Mammary epithelial cell (primary cell): ENCODE data around the gene NMD3.

Experiments used
- EZH2 ChIP-seq: IDR thresholded peaks from 2 replicates; pipeline ENCODE4 v1.6.1; 2012; ENCODE audit warnings: low read length, inconsistent platforms, borderline replicate concordance
- TF ChIP-seq, protein P1 (sequence below), 2 donors: IDR thresholded peaks in 1 of 2; conservative IDR thresholded peaks in 1 of 2; 2 replicates each; pipeline ENCODE4 v1.5.1; 2011 to 2012; ENCODE audit warnings: inconsistent platforms in 2 of 2, low read length in 2 of 2, mild to moderate bottlenecking in 2 of 2, control low read depth in 1 of 2, low read depth in 1 of 2; ENCODE audit not compliant: insufficient read depth in 1 of 2; ENCODE audit errors: extremely low read depth in 1 of 2

DNA sequence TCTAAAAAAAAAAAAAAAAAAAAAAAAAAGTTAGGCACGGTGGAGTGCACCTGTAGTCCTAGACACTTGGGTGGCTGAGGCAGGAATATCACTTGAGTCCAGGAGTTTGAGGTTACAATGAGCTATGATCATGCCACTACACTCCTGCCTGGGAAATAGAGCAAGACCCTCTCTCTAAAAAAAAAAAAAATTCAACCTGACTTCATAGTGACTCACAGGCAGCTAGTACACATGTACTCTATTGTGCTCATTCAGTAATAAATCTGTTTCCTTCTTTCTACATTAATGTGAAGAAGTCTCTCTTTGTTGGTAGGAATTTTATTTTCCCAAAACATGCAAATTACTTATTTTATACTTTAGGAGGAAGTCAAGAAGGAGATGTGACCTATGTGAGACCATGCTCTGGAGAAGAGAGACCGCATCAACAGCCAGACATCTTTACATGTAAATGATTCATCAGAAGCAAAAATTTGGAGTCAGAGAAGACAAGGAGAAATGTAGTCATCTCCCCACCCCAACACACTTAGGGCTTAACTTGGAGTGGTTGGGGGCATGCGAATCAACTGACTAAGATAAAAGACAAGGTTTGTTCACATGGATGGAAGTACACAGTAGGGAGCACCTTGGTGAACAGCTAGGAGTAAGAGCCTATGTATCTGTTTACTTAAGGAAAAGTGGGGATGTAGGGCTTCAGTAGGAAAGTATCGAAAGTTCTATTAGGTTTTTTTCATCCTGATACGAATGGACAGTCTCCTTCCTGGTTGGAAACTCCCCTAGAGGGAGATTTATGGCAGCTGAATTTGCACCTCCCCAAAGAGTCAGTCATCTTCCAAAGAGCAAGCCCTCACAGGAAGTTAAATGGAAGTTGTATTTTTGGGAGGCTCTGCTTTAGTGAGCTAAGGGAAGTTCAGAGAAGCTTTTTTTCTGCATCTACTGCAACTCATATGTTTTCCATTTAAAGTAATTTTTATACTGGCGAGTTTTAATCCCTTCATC lies 23.0 kb upstream of the NMD3 start:
- TF ChIP-seq, protein P1, sequence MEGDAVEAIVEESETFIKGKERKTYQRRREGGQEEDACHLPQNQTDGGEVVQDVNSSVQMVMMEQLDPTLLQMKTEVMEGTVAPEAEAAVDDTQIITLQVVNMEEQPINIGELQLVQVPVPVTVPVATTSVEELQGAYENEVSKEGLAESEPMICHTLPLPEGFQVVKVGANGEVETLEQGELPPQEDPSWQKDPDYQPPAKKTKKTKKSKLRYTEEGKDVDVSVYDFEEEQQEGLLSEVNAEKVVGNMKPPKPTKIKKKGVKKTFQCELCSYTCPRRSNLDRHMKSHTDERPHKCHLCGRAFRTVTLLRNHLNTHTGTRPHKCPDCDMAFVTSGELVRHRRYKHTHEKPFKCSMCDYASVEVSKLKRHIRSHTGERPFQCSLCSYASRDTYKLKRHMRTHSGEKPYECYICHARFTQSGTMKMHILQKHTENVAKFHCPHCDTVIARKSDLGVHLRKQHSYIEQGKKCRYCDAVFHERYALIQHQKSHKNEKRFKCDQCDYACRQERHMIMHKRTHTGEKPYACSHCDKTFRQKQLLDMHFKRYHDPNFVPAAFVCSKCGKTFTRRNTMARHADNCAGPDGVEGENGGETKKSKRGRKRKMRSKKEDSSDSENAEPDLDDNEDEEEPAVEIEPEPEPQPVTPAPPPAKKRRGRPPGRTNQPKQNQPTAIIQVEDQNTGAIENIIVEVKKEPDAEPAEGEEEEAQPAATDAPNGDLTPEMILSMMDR (conservative IDR thresholded peaks at IDR 0.05 in 1 of 2, IDR thresholded peaks at IDR 0.05 in 1 of 2; ENCODE audit: extremely low read depth in 1 of 2, insufficient read depth in 1 of 2, low read depth in 1 of 2, low read length in 2 of 2), result no peak
- TF ChIP-seq EZH2, result no peak
